Medulla oblongata (tissue), 1 donor: Measurements from ENCODE around the gene TIAM1.

Experiments
- DNase-seq: peaks from one replicate; pipeline ENCODE4 v3.0.0-alpha.2; 2015; ENCODE audit errors: extremely low spot score

TIAM1 gene

GRCh38 chr21:31343680-31344480, at the start of gene TIAM1:
TIAM1 (minus strand) TSS chr21:31344261; CDS start chr21:31266972, 77,289 bp downstream.
- peak; percentile 79 for DNase-seq

GRCh38 chr21:31387560-31388186, 43.6 kb upstream of the TIAM1 start:
- DNase-seq = no peak

- no peak for DNase-seq
Observed at GRCh38 chr21:31386006-31386405, 41.9 kb upstream of the TIAM1 start.

- no peak for DNase-seq
Observed at GRCh38 chr21:31383770-31384169, 39.7 kb upstream of the TIAM1 start.

GRCh38 chr21:31382060-31382459, 38.0 kb upstream of the TIAM1 start:
- no peak for DNase-seq

- DNase-seq = no peak
Observed at GRCh38 chr21:31376301-31376700, 32.2 kb upstream of the TIAM1 start.

- no peak for DNase-seq
Observed at GRCh38 chr21:31374395-31374794, 30.3 kb upstream of the TIAM1 start.

GRCh38 chr21:31372471-31372765, 28.4 kb upstream of the TIAM1 start:
- no peak for DNase-seq

- DNase-seq = no peak
Observed at GRCh38 chr21:31371715-31372470, 27.8 kb upstream of the TIAM1 start.

GRCh38 chr21:31370893-31371544, 27.0 kb upstream of the TIAM1 start:
- peak; percentile 60 for DNase-seq

- no peak for DNase-seq
Observed at GRCh38 chr21:31370281-31370892, 26.3 kb upstream of the TIAM1 start.

- no peak for DNase-seq
Observed at GRCh38 chr21:31368361-31368760, 24.3 kb upstream of the TIAM1 start.

- DNase-seq = no peak
Observed at GRCh38 chr21:31367801-31368200, 23.7 kb upstream of the TIAM1 start.

GRCh38 chr21:31366825-31367224, 22.8 kb upstream of the TIAM1 start:
- DNase-seq = no peak

GRCh38 chr21:31364253-31364945, 20.3 kb upstream of the TIAM1 start:
- no peak for DNase-seq

- no peak for DNase-seq
Observed at GRCh38 chr21:31363720-31364119, 19.7 kb upstream of the TIAM1 start.

GRCh38 chr21:31360717-31361116, 16.7 kb upstream of the TIAM1 start:
- DNase-seq = no peak

GRCh38 chr21:31358158-31358557, 14.1 kb upstream of the TIAM1 start:
- no peak for DNase-seq

GRCh38 chr21:31356440-31356839, 12.4 kb upstream of the TIAM1 start:
- no peak for DNase-seq

- no peak for DNase-seq
Observed at GRCh38 chr21:31354604-31355443, 10.8 kb upstream of the TIAM1 start.
